Keratinocyte (primary cell): ENCODE measurements around the gene KLHL3. TPM values are rescaled to one million over a fixed set of nuclear protein-coding genes. Genes with fewer than 3 reads are reported as not detected.

Experiments used
- DNase-seq: peaks from one replicate; pipeline ENCODE4 v3.0.0-alpha.2; 2011; ENCODE audit warnings: low read depth, missing footprints, low spot score
- FAIRE-seq: peaks from 2 replicates; lab custom pipeline; 2011; peaks lifted over from hg19 to GRCh38; lab: Jason Lieb, UNC
- H2AFZ ChIP-seq: 2 replicates; pipeline ENCODE4 v1.6.0; 2012; ENCODE audit warnings: low read length, control low read depth, inconsistent platforms; ENCODE audit not compliant: control insufficient read depth
- H3K27ac ChIP-seq: 2 replicates; pipeline ENCODE4 v1.5.1; 2011; ENCODE audit warnings: low read length; ENCODE audit not compliant: control insufficient read depth, insufficient read depth
- H3K27me3 ChIP-seq: 3 replicates; pipeline ENCODE4 v1.6.0; 2011; ENCODE audit warnings: low read length; ENCODE audit not compliant: control insufficient read depth, insufficient read depth; ENCODE audit errors: extremely low read depth
- H3K36me3 ChIP-seq, 2 experiments: 2 replicates in 1 of 2; 3 replicates in 1 of 2; pipeline ENCODE4 v1.5.1; 2011; ENCODE audit warnings: low read length in 2 of 2, mild to moderate bottlenecking in 1 of 2; ENCODE audit not compliant: control insufficient read depth in 2 of 2, insufficient read depth in 2 of 2; ENCODE audit errors: extremely low read depth in 1 of 2
- H3K4me1 ChIP-seq: 3 replicates; pipeline ENCODE4 v1.5.1; 2011; ENCODE audit warnings: low read length; ENCODE audit not compliant: control insufficient read depth, insufficient read depth; ENCODE audit errors: extremely low read depth
- H3K4me2 ChIP-seq: 3 replicates; pipeline ENCODE4 v1.6.0; 2011; ENCODE audit warnings: low read depth, low read length; ENCODE audit not compliant: control insufficient read depth, insufficient read depth; ENCODE audit errors: extremely low read depth
- H3K4me3 ChIP-seq, 3 experiments: fragments of 200-600 bp in 1 of 3; sonication (generic) in 1 of 3; 2 replicates in 2 of 3; 3 replicates in 1 of 3; pipeline ENCODE4 v1.5.1; 2011 to 2016; ENCODE audit warnings: low read length in 3 of 3, mild to moderate bottlenecking in 3 of 3, control low read depth in 2 of 3, inconsistent platforms in 1 of 3, low read depth in 1 of 3, mixed read lengths in 1 of 3, mixed run types in 1 of 3, moderate library complexity in 1 of 3; ENCODE audit not compliant: control insufficient read depth in 2 of 3, insufficient read depth in 2 of 3; ENCODE audit errors: extremely low read depth in 1 of 3
- H3K79me2 ChIP-seq: 2 replicates; pipeline ENCODE4 v1.6.0; 2012; ENCODE audit warnings: low read length; ENCODE audit not compliant: control insufficient read depth, insufficient read depth
- H3K9ac ChIP-seq: 3 replicates; pipeline ENCODE4 v1.6.0; 2011; ENCODE audit warnings: low read length; ENCODE audit not compliant: control insufficient read depth, insufficient read depth; ENCODE audit errors: extremely low read depth
- H3K9me1 ChIP-seq: 3 replicates; pipeline ENCODE4 v1.6.0; 2011; ENCODE audit warnings: low read length; ENCODE audit not compliant: control insufficient read depth, insufficient read depth; ENCODE audit errors: extremely low read depth
- H3K9me3 ChIP-seq: 2 replicates; pipeline ENCODE4 v1.5.1; 2012; ENCODE audit warnings: low read depth, low read length; ENCODE audit not compliant: control insufficient read depth
- H4K20me1 ChIP-seq: 3 replicates; pipeline ENCODE4 v1.6.0; 2011; ENCODE audit warnings: low read length; ENCODE audit not compliant: control insufficient read depth, insufficient read depth; ENCODE audit errors: extremely low read depth
- CTCF ChIP-seq, 3 experiments: IDR thresholded peaks in 1 of 3; conservative IDR thresholded peaks in 1 of 3; optimal IDR thresholded peaks in 1 of 3; 2 replicates in 2 of 3; 3 replicates in 1 of 3; pipeline versions ENCODE3 to v1.5.1; 2011; ENCODE audit warnings: low read length in 3 of 3, mild to moderate bottlenecking in 3 of 3, moderate library complexity in 2 of 3, control low read depth in 1 of 3, inconsistent platforms in 1 of 3; ENCODE audit not compliant: insufficient read depth in 2 of 3; ENCODE audit errors: extremely low read depth in 1 of 3
- EZH2 ChIP-seq: IDR thresholded peaks from one replicate; pipeline ENCODE4 v1.6.1; 2012; ENCODE audit warnings: inconsistent platforms, mild to moderate bottlenecking, low read length, moderate library complexity
- dilution Hi-C: fragments of 300-500 bp; cut with MboI; formaldehyde crosslinking; loops from one replicate; pipeline ENCODE4 v1.7.0; 2020; ENCODE audit warnings: low sequenced_read_pairs; ENCODE audit not compliant: extremely low pct_ligation_motif_present
- polyA plus RNA-seq, 5 experiments: library from polyadenylated mRNA; depleted of rRNA in 3 of 5; stranded (reverse) in 3 of 5; stranded (forward) in 1 of 5; unstranded in 1 of 5; fragments of >200 nt; gene quantifications; 1 replicate in 1 of 5; 2 replicates in 3 of 5; 3 replicates in 1 of 5; pipeline versions ENCODE4 v1.2.1 to v1.2.3, GENCODE V29; 2011 to 2012; ENCODE audit warnings: missing spikeins in 2 of 5, low read depth in 1 of 5, low replicate concordance in 1 of 5

Gene KLHL3
- polyA plus RNA-seq, 1 donor (not counting 4 experiments of a cell fraction or from before 2014, with no cell fraction given): 2.5 TPM

- Histone ChIP-seq H4K20me1 (no peaks in the 10 kb centered on the region), H3K9me1 (no peaks in the 10 kb centered on the region), H3K4me1 (no peaks in the 10 kb centered on the region), H3K27me3 (no peaks in the 10 kb centered on the region), H2AFZ (no peak overlapping the region), H3K4me3 (no peak overlapping the region), H3K9ac (no peak overlapping the region), H3K9me3 (no peaks in the 10 kb centered on the region), H3K79me2 (no peaks in the 10 kb centered on the region), H3K27ac (no peak overlapping the region), H3K4me2 (no peak overlapping the region), H3K36me3 (no peaks in the 10 kb centered on the region)
- dilution Hi-C loops: no loop called here
- TF ChIP-seq EZH2 (no peak), CTCF (optimal IDR thresholded peaks at IDR 0.05 in 1 of 3, IDR thresholded peaks at IDR 0.05 in 1 of 3, conservative IDR thresholded peaks at IDR 0.05 in 1 of 3; ENCODE audit: extremely low read depth in 1 of 3, insufficient read depth in 2 of 3, low read length in 3 of 3) (no peak)
- no peak for DNase-seq
- FAIRE-seq: no peak
Measured at GRCh38 chr5:137708062-137708461, 27.8 kb downstream of the KLHL3 start.

GRCh38 chr5:137706841-137707240 is 29.0 kb downstream of the KLHL3 start:
- Histone ChIP-seq H3K27me3 (no peaks in the 10 kb centered on the region), H3K4me3 (no peak overlapping the region), H3K9me1 (no peaks in the 10 kb centered on the region), H3K27ac (no peak overlapping the region), H4K20me1 (no peaks in the 10 kb centered on the region), H3K36me3 (no peaks in the 10 kb centered on the region), H2AFZ (no peak overlapping the region), H3K4me2 (no peak overlapping the region), H3K4me1 (no peaks in the 10 kb centered on the region), H3K9me3 (no peaks in the 10 kb centered on the region), H3K79me2 (no peaks in the 10 kb centered on the region), H3K9ac (no peak overlapping the region)
- no peak for DNase-seq
- FAIRE-seq: no peak
- TF ChIP-seq EZH2 (no peak), CTCF (optimal IDR thresholded peaks at IDR 0.05 in 1 of 3, IDR thresholded peaks at IDR 0.05 in 1 of 3, conservative IDR thresholded peaks at IDR 0.05 in 1 of 3; ENCODE audit: extremely low read depth in 1 of 3, insufficient read depth in 2 of 3, low read length in 3 of 3) (no peak)
- dilution Hi-C loops: no loop called here
